WTC11 (cell line): Measurements from ENCODE around the gene AKR1B15. TPM values are rescaled to one million over a fixed set of nuclear protein-coding genes. Genes with fewer than 3 reads are reported as not detected.

Experiments used
- ATAC-seq: fragments of 200-7000 bp; cut with Tn5 transposase; 2 replicates; pipeline ENCODE4 v1.10.0; 2021; ENCODE audit warnings: mild to moderate bottlenecking, moderate library complexity
- CTCF ChIA-PET: fragments of 300-600 bp; sonication (Branson Sonifier 250); formaldehyde crosslinking; loops from one replicate; lab custom pipeline; 2021; ENCODE audit warnings: antibody characterized with exemption; lab: Charles Lee
- POLR2A ChIA-PET: fragments of 350-600 bp; sonication (Branson Sonifier 250); formaldehyde crosslinking; loops from one replicate; lab custom pipeline; 2021; ENCODE audit warnings: antibody characterized with exemption; lab: Charles Lee
- DNase-seq: peaks from one replicate; pipeline ENCODE4 v3.0.0; 2021; ENCODE audit warnings: low spot score
- H3K27ac Mint-ChIP-seq: 2 replicates; pipeline ENCODE4 v1.8.0; 2021; ENCODE audit warnings: mixed read lengths
- H3K27me3 Mint-ChIP-seq: 2 replicates; pipeline ENCODE4 v1.8.0; 2021; ENCODE audit warnings: low read depth, mild to moderate bottlenecking, moderate library complexity, mixed read lengths
- H3K36me3 Mint-ChIP-seq: 2 replicates; pipeline ENCODE4 v1.8.0; 2021; ENCODE audit warnings: mixed read lengths
- H3K4me1 Mint-ChIP-seq: 2 replicates; pipeline ENCODE4 v1.8.0; 2022; ENCODE audit warnings: mixed read lengths
- H3K4me3 Mint-ChIP-seq: 2 replicates; pipeline ENCODE4 v1.8.0; 2021; ENCODE audit warnings: mild to moderate bottlenecking, moderate library complexity, mixed read lengths
- H3K9me3 Mint-ChIP-seq: 2 replicates; pipeline ENCODE4 v1.8.0; 2021; ENCODE audit warnings: mixed read lengths
- AR ChIP-seq: fragments of 250-450 bp; sonication (Bioruptor Pico); IDR thresholded peaks from 2 replicates; pipeline ENCODE4 v1.9.0; 2021; ENCODE audit warnings: mild to moderate bottlenecking
- ATF3 ChIP-seq: sonication (generic); formaldehyde crosslinking; conservative IDR thresholded peaks from 2 replicates; pipeline ENCODE4 v1.8.1; 2022; ENCODE audit warnings: mild to moderate bottlenecking, missing genetic modification reagents
- CREM ChIP-seq: sonication (generic); formaldehyde crosslinking; IDR thresholded peaks from 2 replicates; pipeline ENCODE4 v1.8.1; 2022; ENCODE audit warnings: mild to moderate bottlenecking, missing genetic modification reagents, moderate library complexity
- E2F1 ChIP-seq: sonication (generic); formaldehyde crosslinking; IDR thresholded peaks from 2 replicates; pipeline ENCODE4 v1.8.0; 2022; ENCODE audit warnings: mild to moderate bottlenecking, missing genetic modification reagents
- E2F5 ChIP-seq: sonication (generic); formaldehyde crosslinking; IDR thresholded peaks from 2 replicates; pipeline ENCODE4 v1.8.1; 2022; ENCODE audit warnings: mild to moderate bottlenecking, moderate library complexity, missing genetic modification reagents
- ERG ChIP-seq: fragments of 250-450 bp; sonication (Bioruptor Pico); IDR thresholded peaks from 2 replicates; pipeline ENCODE4 v1.8.0; 2021; ENCODE audit warnings: mild to moderate bottlenecking
- FOXP4 ChIP-seq: sonication (generic); formaldehyde crosslinking; IDR thresholded peaks from 2 replicates; pipeline ENCODE4 v1.8.0; 2022; ENCODE audit warnings: mild to moderate bottlenecking, missing genetic modification reagents
- GABPB1 ChIP-seq: sonication (generic); formaldehyde crosslinking; IDR thresholded peaks from 2 replicates; pipeline ENCODE4 v1.8.1; 2023; ENCODE audit warnings: mild to moderate bottlenecking, missing genetic modification reagents
- HMGA2 ChIP-seq: fragments of 250-450 bp; sonication (Bioruptor Pico); IDR thresholded peaks from 2 replicates; pipeline ENCODE4 v1.4.0; 2021; ENCODE audit warnings: mild to moderate bottlenecking, moderate library complexity
- JUN ChIP-seq: sonication (generic); formaldehyde crosslinking; IDR thresholded peaks from 2 replicates; pipeline ENCODE4 v1.8.0; 2023; ENCODE audit warnings: mild to moderate bottlenecking, missing genetic modification reagents
- MYBL2 ChIP-seq: sonication (generic); formaldehyde crosslinking; IDR thresholded peaks from 2 replicates; pipeline ENCODE4 v1.8.1; 2023; ENCODE audit warnings: mild to moderate bottlenecking, moderate library complexity, missing genetic modification reagents
- NFE2L1 ChIP-seq: sonication (generic); formaldehyde crosslinking; IDR thresholded peaks from 2 replicates; pipeline ENCODE4 v1.8.1; 2023; ENCODE audit warnings: missing genetic modification reagents
- OVOL2 ChIP-seq: fragments of 250-450 bp; sonication (Bioruptor Pico); IDR thresholded peaks from 2 replicates; pipeline ENCODE4 v1.9.0; 2021; ENCODE audit warnings: mild to moderate bottlenecking, borderline replicate concordance
- SMAD4 ChIP-seq: sonication (generic); formaldehyde crosslinking; IDR thresholded peaks from 2 replicates; pipeline ENCODE4 v1.8.0; 2022; ENCODE audit warnings: mild to moderate bottlenecking, missing genetic modification reagents
- TEAD4 ChIP-seq: sonication (generic); formaldehyde crosslinking; IDR thresholded peaks from 2 replicates; pipeline ENCODE4 v1.8.0; 2022; ENCODE audit warnings: mild to moderate bottlenecking, missing genetic modification reagents
- TP53 ChIP-seq: sonication (generic); formaldehyde crosslinking; IDR thresholded peaks from 2 replicates; pipeline ENCODE4 v1.8.1; 2023; ENCODE audit warnings: mild to moderate bottlenecking, missing genetic modification reagents
- USF1 ChIP-seq: sonication (generic); formaldehyde crosslinking; IDR thresholded peaks from 2 replicates; pipeline ENCODE4 v1.8.0; 2022; ENCODE audit warnings: mild to moderate bottlenecking, missing genetic modification reagents
- ZNF219 ChIP-seq: sonication (generic); formaldehyde crosslinking; IDR thresholded peaks from 2 replicates; pipeline ENCODE4 v1.8.0; 2023; ENCODE audit warnings: missing genetic modification reagents, mild to moderate bottlenecking, borderline replicate concordance
- ZNF317 ChIP-seq: sonication (generic); formaldehyde crosslinking; IDR thresholded peaks from 2 replicates; pipeline ENCODE4 v1.8.1; 2023; ENCODE audit warnings: low read depth, mild to moderate bottlenecking, moderate library complexity, missing genetic modification reagents, borderline replicate concordance
- ZNF396 ChIP-seq: fragments of 250-450 bp; sonication (Bioruptor Pico); IDR thresholded peaks from 2 replicates; pipeline ENCODE4 v1.8.0; 2021; ENCODE audit warnings: mild to moderate bottlenecking, moderate library complexity, borderline replicate concordance
- ZNF512 ChIP-seq: sonication (generic); formaldehyde crosslinking; IDR thresholded peaks from 2 replicates; pipeline ENCODE4 v1.8.1; 2022; ENCODE audit warnings: missing genetic modification reagents, borderline replicate concordance
- total RNA-seq: library from RNA; stranded (reverse); gene quantifications from 3 replicates; pipeline ENCODE4 v1.2.3, GENCODE V29; 2021

The AKR1B15 gene
- total RNA-seq, 1 experiment from 2014 or later, result not detected

- Mint-ChIP-seq H3K9me3 (no peaks in the 10 kb centered on the region), H3K27me3 (no peaks in the 10 kb centered on the region; the same call in 1 of the 2 replicates), H3K36me3 (no peaks in the 10 kb centered on the region), H3K4me3 (no peak overlapping the region), H3K4me1 (0 out of 2 replicates have a peak, but pooled peaks cover 3% of the 10 kb centered on the region), H3K27ac (no peak overlapping the region)
- TF ChIP-seq E2F1 (CRISPR knock-in tag) (no peak), E2F5 (CRISPR knock-in tag) (no peak), NFE2L1 (no peak), HMGA2 (CRISPR knock-in tag) (peak; percentile 91; the same call in 1 of the 2 replicates), TP53 (CRISPR knock-in tag) (no peak), SMAD4 (CRISPR knock-in tag) (no peak), TEAD4 (CRISPR knock-in tag) (no peak)
- DNase-seq, result no peak
- POLR2A ChIA-PET, result no interaction called here
- CTCF ChIA-PET, result interaction anchor here (1.3 kb wide), 1 partner anchor 70 kb away, joined by 3 read pairs; no protein-coding TSS in a partner anchor
- ATAC-seq, result no peak
Measured at GRCh38 chr7:134502463-134503371, 46.2 kb upstream of the AKR1B15 start.

- ATAC-seq (no peak), DNase-seq (no peak)
- ChIA-PET POLR2A (no interaction called here), CTCF (no interaction called here)
- Mint-ChIP-seq H3K27ac (no peak overlapping the region), H3K9me3 (no peaks in the 10 kb centered on the region), H3K4me3 (no peak overlapping the region), H3K27me3 (no peaks in the 10 kb centered on the region; the same call in 1 of the 2 replicates), H3K36me3 (no peaks in the 10 kb centered on the region), H3K4me1 (peaks cover 7% of the 10 kb centered on the region)
- TF ChIP-seq USF1 (CRISPR knock-in tag) (no peak), JUN (CRISPR knock-in tag) (no peak), ERG (CRISPR knock-in tag) (no peak), GABPB1 (CRISPR knock-in tag) (no peak), E2F1 (CRISPR knock-in tag) (no peak), TP53 (CRISPR knock-in tag) (no peak), CREM (no peak), AR (no peak), OVOL2 (no peak), MYBL2 (CRISPR knock-in tag) (no peak), ZNF317 (CRISPR knock-in tag) (no peak), ZNF219 (no peak), FOXP4 (CRISPR knock-in tag) (no peak), ATF3 (no peak), ZNF512 (CRISPR knock-in tag) (no peak), ZNF396 (CRISPR knock-in tag) (no peak)
Measured at GRCh38 chr7:134504660-134505164, 44.2 kb upstream of the AKR1B15 start.
